H1 (cell line): ENCODE measurements around the gene EDEM1. TPM values are rescaled to one million over a fixed set of nuclear protein-coding genes. Genes with fewer than 3 reads are reported as not detected.
A peak's percentile ranks its signal among the peaks of the same experiment; 100 is the strongest.

Experiments used
- CTCF ChIA-PET: fragments of 300-600 bp; sonication (Branson Sonifier 250); formaldehyde crosslinking; loops from one replicate; lab custom pipeline; 2021; ENCODE audit not compliant: partially characterized antibody; lab: Charles Lee
- POLR2A ChIA-PET: fragments of 300-600 bp; sonication (Branson Sonifier 250); formaldehyde crosslinking; loops from one replicate; lab custom pipeline; 2021; ENCODE audit warnings: inconsistent platforms; ENCODE audit not compliant: partially characterized antibody; lab: Charles Lee
- DNase-seq, 2 experiments: peaks; one replicate each; pipeline versions ENCODE4 v3.0.0 to v3.0.0-alpha.2; 2010 to 2022; ENCODE audit warnings: low spot score in 2 of 2, low read depth in 1 of 2, mixed read lengths in 1 of 2
- FAIRE-seq: peaks from 2 replicates; lab custom pipeline; 2011; peaks lifted over from hg19 to GRCh38; lab: Jason Lieb, UNC
- H2AFZ ChIP-seq: 2 replicates; pipeline ENCODE4 v1.8.1; 2012; ENCODE audit warnings: low read length, inconsistent platforms
- H2AK5ac ChIP-seq: 2 replicates; pipeline ENCODE4 v1.6.1; 2013; ENCODE audit warnings: low read depth, low read length
- H2BK120ac ChIP-seq: replicated peaks from 2 replicates; pipeline ENCODE3; 2013; ENCODE audit warnings: low read depth, low read length, inconsistent platforms
- H2BK12ac ChIP-seq: 2 replicates; pipeline ENCODE4 v1.6.1; 2013; ENCODE audit warnings: low read depth, low read length
- H2BK15ac ChIP-seq: 2 replicates; pipeline ENCODE4 v1.6.1; 2013; ENCODE audit warnings: low read length
- H2BK20ac ChIP-seq: 2 replicates; pipeline ENCODE4 v1.6.1; 2013; ENCODE audit warnings: low read length
- H2BK5ac ChIP-seq: 2 replicates; pipeline ENCODE4 v1.6.1; 2013; ENCODE audit warnings: low read depth, low read length
- H3K14ac ChIP-seq: 2 replicates; pipeline ENCODE4 v1.6.1; 2013; ENCODE audit warnings: inconsistent platforms; ENCODE audit not compliant: insufficient read length
- H3K18ac ChIP-seq: 2 replicates; pipeline ENCODE4 v1.6.1; 2013; ENCODE audit warnings: low read length; ENCODE audit errors: extremely low read depth
- H3K23ac ChIP-seq: 2 replicates; pipeline ENCODE4 v1.6.1; 2013; ENCODE audit warnings: inconsistent platforms; ENCODE audit not compliant: insufficient read length
- H3K23me2 ChIP-seq: 2 replicates; pipeline ENCODE4 v1.6.1; 2013; ENCODE audit warnings: low read depth, low read length
- H3K27ac ChIP-seq: 2 replicates; pipeline ENCODE4 v1.6.1; 2011; ENCODE audit warnings: low read depth, low read length, inconsistent platforms
- H3K27me3 ChIP-seq, 4 experiments: replicated peaks in 1 of 4; 1 replicate in 1 of 4; 2 replicates in 3 of 4; pipeline versions ENCODE4 v1.6.1 to v1.8.1; 2011 to 2013; ENCODE audit warnings: low read length in 3 of 4, mild to moderate bottlenecking in 3 of 4, inconsistent platforms in 2 of 4, mixed read lengths in 2 of 4, moderate library complexity in 1 of 4; ENCODE audit not compliant: control insufficient read depth in 3 of 4, insufficient read depth in 3 of 4; ENCODE audit errors: extremely low read depth in 1 of 4
- H3K36me3 ChIP-seq, 4 experiments: 2 replicates each; pipeline versions ENCODE4 v1.6.1 to v1.8.1; 2011 to 2013; ENCODE audit warnings: mild to moderate bottlenecking in 4 of 4, low read length in 3 of 4, moderate library complexity in 2 of 4, control low read depth in 1 of 4, inconsistent platforms in 1 of 4; ENCODE audit not compliant: insufficient read depth in 4 of 4, control insufficient read depth in 2 of 4
- H3K4ac ChIP-seq: replicated peaks from 2 replicates; pipeline ENCODE3; 2013; ENCODE audit warnings: low read length, low read depth, mixed read lengths, inconsistent platforms; ENCODE audit not compliant: insufficient read length
- H3K4me1 ChIP-seq, 4 experiments: replicated peaks in 1 of 4; 1 replicate in 1 of 4; 2 replicates in 3 of 4; pipeline versions ENCODE4 v1.6.1 to v1.8.1; 2011 to 2013; ENCODE audit warnings: low read length in 3 of 4, inconsistent platforms in 2 of 4, mixed read lengths in 1 of 4; ENCODE audit not compliant: insufficient read depth in 4 of 4, control insufficient read depth in 3 of 4
- H3K4me2 ChIP-seq, 2 experiments: 2 replicates each; pipeline versions ENCODE4 v1.6.1 to v1.8.1; 2011 to 2013; ENCODE audit warnings: low read depth in 2 of 2, low read length in 2 of 2, control low read depth in 1 of 2, inconsistent platforms in 1 of 2, mild to moderate bottlenecking in 1 of 2; ENCODE audit not compliant: insufficient read depth in 1 of 2
- H3K4me3 ChIP-seq, 4 experiments: fragments of 200-600, 300-600 bp in 1 of 4; sonication (generic), shearing (Covaris generic), sonication (Bioruptor Twin) in 1 of 4; 2 replicates each; pipeline versions ENCODE4 v1.5.1 to v1.8.1; 2011 to 2016; ENCODE audit warnings: low read length in 4 of 4, low read depth in 3 of 4, control low read depth in 2 of 4, inconsistent platforms in 2 of 4, mild to moderate bottlenecking in 2 of 4, mixed read lengths in 1 of 4, moderate library complexity in 1 of 4; ENCODE audit not compliant: insufficient read depth in 2 of 4; ENCODE audit errors: extremely low read depth in 1 of 4
- H3K56ac ChIP-seq: replicated peaks from 2 replicates; pipeline ENCODE3; 2013; ENCODE audit warnings: low read depth, mild to moderate bottlenecking, mixed read lengths, low read length, inconsistent platforms; ENCODE audit not compliant: insufficient read length
- H3K79me1 ChIP-seq: 2 replicates; pipeline ENCODE4 v1.6.1; 2013; ENCODE audit warnings: low read depth, low read length, control low read depth
- H3K79me2 ChIP-seq, 2 experiments: 2 replicates each; pipeline versions ENCODE4 v1.6.1 to v1.8.1; 2012 to 2013; ENCODE audit warnings: low read length in 2 of 2, mild to moderate bottlenecking in 2 of 2, inconsistent platforms in 1 of 2; ENCODE audit not compliant: insufficient read depth in 2 of 2, control insufficient read depth in 1 of 2
- H3K9ac ChIP-seq, 4 experiments: replicated peaks in 1 of 4; 1 replicate in 1 of 4; 2 replicates in 3 of 4; pipeline versions ENCODE4 v1.6.1 to v1.8.1; 2011 to 2013; ENCODE audit warnings: low read depth in 3 of 4, low read length in 3 of 4, control low read depth in 2 of 4, mild to moderate bottlenecking in 2 of 4, moderate library complexity in 2 of 4, inconsistent platforms in 1 of 4; ENCODE audit errors: extremely low read depth in 1 of 4
- H3K9me3 ChIP-seq, 2 experiments: 2 replicates each; pipeline versions ENCODE4 v1.6.1 to v1.8.1; 2012 to 2013; ENCODE audit warnings: mild to moderate bottlenecking in 2 of 2, moderate library complexity in 2 of 2, control low read depth in 1 of 2, inconsistent platforms in 1 of 2, low read depth in 1 of 2, low read length in 1 of 2, mixed read lengths in 1 of 2; ENCODE audit not compliant: insufficient read depth in 2 of 2
- H4K20me1 ChIP-seq, 2 experiments: replicated peaks in 1 of 2; 2 replicates each; pipeline versions ENCODE3 to v1.8.1; 2011 to 2013; ENCODE audit warnings: inconsistent platforms in 2 of 2, low read length in 2 of 2, mild to moderate bottlenecking in 1 of 2; ENCODE audit not compliant: insufficient read depth in 2 of 2, control insufficient read depth in 1 of 2
- H4K5ac ChIP-seq: 2 replicates; pipeline ENCODE4 v1.6.1; 2013; ENCODE audit warnings: low read length, low read depth, mixed read lengths, inconsistent platforms; ENCODE audit not compliant: insufficient read length
- H4K8ac ChIP-seq: 2 replicates; pipeline ENCODE4 v1.8.0; 2013; ENCODE audit warnings: mild to moderate bottlenecking, moderate library complexity, low read length, inconsistent platforms; ENCODE audit not compliant: insufficient read depth; ENCODE audit errors: extremely low read depth
- H4K91ac ChIP-seq: replicated peaks from 2 replicates; pipeline ENCODE3; 2013; ENCODE audit warnings: low read length, mixed read lengths, inconsistent platforms; ENCODE audit not compliant: insufficient read length
- MAFK ChIP-seq: IDR thresholded peaks from 2 replicates; pipeline ENCODE4 v1.6.1; 2012; ENCODE audit warnings: low read depth, mild to moderate bottlenecking, improper control_type of control experiment, low read length
- NANOG ChIP-seq: IDR thresholded peaks from 2 replicates; pipeline ENCODE4 v1.6.1; 2011; ENCODE audit warnings: low read length, low read depth, mild to moderate bottlenecking, inconsistent platforms; ENCODE audit not compliant: insufficient read depth, poor library complexity, severe bottlenecking
- WGBS, 2 experiments: shearing (Covaris generic) in 1 of 2; methylation state at CpG; one replicate each; pipeline versions ENCODE4 v1.1.6 to v1.1.7; 2013 to 2015; ENCODE audit warnings: low lambda C conversion rate in 2 of 2, mixed read lengths in 2 of 2, inconsistent platforms in 1 of 2, low coverage in 1 of 2, missing lambda C conversion rate in 1 of 2; ENCODE audit not compliant: insufficient replicate concordance in 2 of 2, insufficient coverage in 1 of 2, insufficient read length in 1 of 2; ENCODE audit errors: extremely low coverage in 1 of 2, missing lambda C conversion rate in 1 of 2; 5-methylcytosine and 5-hydroxymethylcytosine counted together
- microRNA-seq, 2 experiments: library from miRNA; unstranded; fragments of <30 nt; microRNA quantifications; one replicate each; pipeline versions ENCODE4 to v1.2.0, GENCODE V29; 2016 to 2020; ENCODE audit warnings: borderline microRNAs expressed in 2 of 2, borderline number of aligned reads in 2 of 2, borderline replicate concordance in 1 of 2
- polyA plus RNA-seq, 7 experiments: library from polyadenylated mRNA; depleted of rRNA in 3 of 7; stranded (reverse) in 5 of 7; unstranded in 2 of 7; fragments of >200 nt in 5 of 7; fragments of 200-250 nt in 2 of 7; gene quantifications; 1 replicate in 5 of 7; 2 replicates in 1 of 7; 4 replicates in 1 of 7; pipeline versions ENCODE4 v1.2.1 to v1.2.3, GENCODE V29; 2011 to 2013; ENCODE audit warnings: missing spikeins in 2 of 7, mixed read lengths in 2 of 7
- small RNA-seq: library from polyadenylated mRNA; stranded (forward); fragments of <200 nt; extraction: miRNeasy Mini kit (QIAGEN cat#:217004); gene quantifications from one replicate; pipeline ENCODE3, GENCODE V24; 2013; ENCODE audit not compliant: insufficient read depth
- total RNA-seq: library from RNA; stranded (reverse); fragmentation: NEBNext Ultra II Directional; extraction: Animal tissue kit (Norgen Biotek cat#: 25700); gene quantifications from 2 replicates; pipeline ENCODE4 v1.2.1, GENCODE V29; 2021

Gene EDEM1
- total and polyA plus RNA-seq, 2 of the 8 experiments (the other 6 are each of a cell fraction or from before 2014, with no cell fraction given), result 4.8 to 16.4 TPM

DNA sequence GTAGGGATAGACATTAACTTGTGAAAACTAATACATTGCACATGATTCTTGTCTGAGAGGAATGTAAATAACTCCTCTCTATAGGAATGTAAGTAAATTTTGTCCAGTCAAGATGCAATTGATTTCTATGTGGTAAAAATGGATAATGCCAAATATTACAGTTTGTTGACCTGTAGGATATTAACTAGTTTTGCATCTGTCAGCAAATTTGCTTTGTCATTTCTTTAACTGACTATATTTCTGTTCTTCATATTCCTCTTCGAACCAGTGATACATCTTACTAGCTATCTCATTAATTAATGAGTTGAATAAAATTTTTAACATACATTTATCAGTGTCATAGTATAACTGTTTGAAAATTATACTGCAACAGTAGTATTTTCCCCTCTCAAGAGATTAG, 80.4 kb downstream of the EDEM1 start:
- WGBS, 2 experiments, result 91% methylated on average over 1 of the region's 1 CpG; no CpG with 5 or more reads in 1 of the 2 experiments

More for the DNA sequence above, 80.4 kb downstream of the EDEM1 start:
- Histone ChIP-seq H3K36me3 (no peaks in the 10 kb centered on the region), H3K23ac (no peak overlapping the region), H4K8ac (no peak overlapping the region), H2AFZ (no peak overlapping the region), H3K9ac (no peak overlapping the region), H3K56ac (no peak overlapping the region), H2BK5ac (no peak overlapping the region), H3K79me2 (no peaks in the 10 kb centered on the region), H2BK20ac (no peak overlapping the region), H3K27me3 (no peaks in the 10 kb centered on the region), H3K18ac (no peak overlapping the region), H3K4me3 (no peak overlapping the region), H4K20me1 (no peaks in the 10 kb centered on the region), H2BK12ac (no peak overlapping the region), H3K79me1 (no peaks in the 10 kb centered on the region), H4K91ac (no peak overlapping the region), H2BK120ac (no peak overlapping the region), H4K5ac (no peak overlapping the region), H3K4ac (no peak overlapping the region), H2AK5ac (no peak overlapping the region), H3K27ac (no peak overlapping the region), H2BK15ac (no peak overlapping the region), H3K14ac (no peak overlapping the region), H3K4me1 (no peaks in the 10 kb centered on the region), H3K23me2 (no peaks in the 10 kb centered on the region), H3K4me2 (no peak overlapping the region), H3K9me3 (no peaks in the 10 kb centered on the region)
- no peak for FAIRE-seq
- DNase-seq, result no peak
- TF ChIP-seq MAFK, result peak; percentile 73; the same call in 1 of the 2 replicates
- TF ChIP-seq NANOG, result no peak
- ChIA-PET POLR2A (no interaction called here), CTCF (no interaction called here)

Small RNAs within 50 kb of the gene (microRNA-seq; reads per million reads assigned to microRNA genes)
- gene MIR4790, result 0 reads per million in 2 experiments

Small RNAs within 50 kb of the gene (small RNA-seq; reads per million reads assigned to genes)
- gene MIR4790, result not detected
- not detected for gene RN7SL553P

Other genes starting within 250 kb of the EDEM1 start
- 2.0 and 2.2 TPM in 2 replicates for gene BHLHE40, start 208.3 kb upstream of the EDEM1 start, total RNA-seq
- 1.1 and 1.5 TPM in 2 replicates for gene BHLHE40, start 208.3 kb upstream of the EDEM1 start, polyA plus RNA-seq (2011; rRNA removed)
- 25.8 and 27.8 TPM in 2 replicates for gene ARL8B, start 65.4 kb upstream of the EDEM1 start, total RNA-seq
- 10.8 and 14.5 TPM in 2 replicates for gene ARL8B, start 65.4 kb upstream of the EDEM1 start, polyA plus RNA-seq (2011; rRNA removed)